H1 (cell line): ENCODE data around the gene GTPBP6. TPM values are rescaled to one million over a fixed set of nuclear protein-coding genes. Genes with fewer than 3 reads are reported as not detected.
A peak's percentile ranks its signal among the peaks of the same experiment; 100 is the strongest.

ENCODE experiments used
- CTCF ChIA-PET: fragments of 300-600 bp; sonication (Branson Sonifier 250); formaldehyde crosslinking; loops from one replicate; lab custom pipeline; 2021; ENCODE audit not compliant: partially characterized antibody; lab: Charles Lee
- POLR2A ChIA-PET: fragments of 300-600 bp; sonication (Branson Sonifier 250); formaldehyde crosslinking; loops from one replicate; lab custom pipeline; 2021; ENCODE audit warnings: inconsistent platforms; ENCODE audit not compliant: partially characterized antibody; lab: Charles Lee
- DNase-seq, 2 experiments: peaks; one replicate each; pipeline versions ENCODE4 v3.0.0 to v3.0.0-alpha.2; 2010 to 2022; ENCODE audit warnings: low spot score in 2 of 2, low read depth in 1 of 2, mixed read lengths in 1 of 2
- FAIRE-seq: peaks from 2 replicates; lab custom pipeline; 2011; peaks lifted over from hg19 to GRCh38; lab: Jason Lieb, UNC
- H2AFZ ChIP-seq: 2 replicates; pipeline ENCODE4 v1.8.1; 2012; ENCODE audit warnings: low read length, inconsistent platforms
- H2AK5ac ChIP-seq: 2 replicates; pipeline ENCODE4 v1.6.1; 2013; ENCODE audit warnings: low read depth, low read length
- H2BK120ac ChIP-seq: replicated peaks from 2 replicates; pipeline ENCODE3; 2013; ENCODE audit warnings: low read depth, low read length, inconsistent platforms
- H2BK12ac ChIP-seq: 2 replicates; pipeline ENCODE4 v1.6.1; 2013; ENCODE audit warnings: low read depth, low read length
- H2BK15ac ChIP-seq: 2 replicates; pipeline ENCODE4 v1.6.1; 2013; ENCODE audit warnings: low read length
- H2BK20ac ChIP-seq: 2 replicates; pipeline ENCODE4 v1.6.1; 2013; ENCODE audit warnings: low read length
- H2BK5ac ChIP-seq: 2 replicates; pipeline ENCODE4 v1.6.1; 2013; ENCODE audit warnings: low read depth, low read length
- H3K14ac ChIP-seq: 2 replicates; pipeline ENCODE4 v1.6.1; 2013; ENCODE audit warnings: inconsistent platforms; ENCODE audit not compliant: insufficient read length
- H3K18ac ChIP-seq: 2 replicates; pipeline ENCODE4 v1.6.1; 2013; ENCODE audit warnings: low read length; ENCODE audit errors: extremely low read depth
- H3K23ac ChIP-seq: 2 replicates; pipeline ENCODE4 v1.6.1; 2013; ENCODE audit warnings: inconsistent platforms; ENCODE audit not compliant: insufficient read length
- H3K23me2 ChIP-seq: 2 replicates; pipeline ENCODE4 v1.6.1; 2013; ENCODE audit warnings: low read depth, low read length
- H3K27ac ChIP-seq: 2 replicates; pipeline ENCODE4 v1.6.1; 2011; ENCODE audit warnings: low read depth, low read length, inconsistent platforms
- H3K27me3 ChIP-seq, 4 experiments: replicated peaks in 1 of 4; 1 replicate in 1 of 4; 2 replicates in 3 of 4; pipeline versions ENCODE4 v1.6.1 to v1.8.1; 2011 to 2013; ENCODE audit warnings: low read length in 3 of 4, mild to moderate bottlenecking in 3 of 4, inconsistent platforms in 2 of 4, mixed read lengths in 2 of 4, moderate library complexity in 1 of 4; ENCODE audit not compliant: control insufficient read depth in 3 of 4, insufficient read depth in 3 of 4; ENCODE audit errors: extremely low read depth in 1 of 4
- H3K36me3 ChIP-seq, 4 experiments: 2 replicates each; pipeline versions ENCODE4 v1.6.1 to v1.8.1; 2011 to 2013; ENCODE audit warnings: mild to moderate bottlenecking in 4 of 4, low read length in 3 of 4, moderate library complexity in 2 of 4, control low read depth in 1 of 4, inconsistent platforms in 1 of 4; ENCODE audit not compliant: insufficient read depth in 4 of 4, control insufficient read depth in 2 of 4
- H3K4ac ChIP-seq: replicated peaks from 2 replicates; pipeline ENCODE3; 2013; ENCODE audit warnings: low read length, low read depth, mixed read lengths, inconsistent platforms; ENCODE audit not compliant: insufficient read length
- H3K4me1 ChIP-seq, 4 experiments: replicated peaks in 1 of 4; 1 replicate in 1 of 4; 2 replicates in 3 of 4; pipeline versions ENCODE4 v1.6.1 to v1.8.1; 2011 to 2013; ENCODE audit warnings: low read length in 3 of 4, inconsistent platforms in 2 of 4, mixed read lengths in 1 of 4; ENCODE audit not compliant: insufficient read depth in 4 of 4, control insufficient read depth in 3 of 4
- H3K4me2 ChIP-seq, 2 experiments: 2 replicates each; pipeline versions ENCODE4 v1.6.1 to v1.8.1; 2011 to 2013; ENCODE audit warnings: low read depth in 2 of 2, low read length in 2 of 2, control low read depth in 1 of 2, inconsistent platforms in 1 of 2, mild to moderate bottlenecking in 1 of 2; ENCODE audit not compliant: insufficient read depth in 1 of 2
- H3K4me3 ChIP-seq, 4 experiments: fragments of 200-600, 300-600 bp in 1 of 4; sonication (generic), shearing (Covaris generic), sonication (Bioruptor Twin) in 1 of 4; 2 replicates each; pipeline versions ENCODE4 v1.5.1 to v1.8.1; 2011 to 2016; ENCODE audit warnings: low read length in 4 of 4, low read depth in 3 of 4, control low read depth in 2 of 4, inconsistent platforms in 2 of 4, mild to moderate bottlenecking in 2 of 4, mixed read lengths in 1 of 4, moderate library complexity in 1 of 4; ENCODE audit not compliant: insufficient read depth in 2 of 4; ENCODE audit errors: extremely low read depth in 1 of 4
- H3K56ac ChIP-seq: replicated peaks from 2 replicates; pipeline ENCODE3; 2013; ENCODE audit warnings: low read depth, mild to moderate bottlenecking, mixed read lengths, low read length, inconsistent platforms; ENCODE audit not compliant: insufficient read length
- H3K79me1 ChIP-seq: 2 replicates; pipeline ENCODE4 v1.6.1; 2013; ENCODE audit warnings: low read depth, low read length, control low read depth
- H3K79me2 ChIP-seq, 2 experiments: 2 replicates each; pipeline versions ENCODE4 v1.6.1 to v1.8.1; 2012 to 2013; ENCODE audit warnings: low read length in 2 of 2, mild to moderate bottlenecking in 2 of 2, inconsistent platforms in 1 of 2; ENCODE audit not compliant: insufficient read depth in 2 of 2, control insufficient read depth in 1 of 2
- H3K9ac ChIP-seq, 4 experiments: replicated peaks in 1 of 4; 1 replicate in 1 of 4; 2 replicates in 3 of 4; pipeline versions ENCODE4 v1.6.1 to v1.8.1; 2011 to 2013; ENCODE audit warnings: low read depth in 3 of 4, low read length in 3 of 4, control low read depth in 2 of 4, mild to moderate bottlenecking in 2 of 4, moderate library complexity in 2 of 4, inconsistent platforms in 1 of 4; ENCODE audit errors: extremely low read depth in 1 of 4
- H3K9me3 ChIP-seq, 2 experiments: 2 replicates each; pipeline versions ENCODE4 v1.6.1 to v1.8.1; 2012 to 2013; ENCODE audit warnings: mild to moderate bottlenecking in 2 of 2, moderate library complexity in 2 of 2, control low read depth in 1 of 2, inconsistent platforms in 1 of 2, low read depth in 1 of 2, low read length in 1 of 2, mixed read lengths in 1 of 2; ENCODE audit not compliant: insufficient read depth in 2 of 2
- H4K20me1 ChIP-seq, 2 experiments: replicated peaks in 1 of 2; 2 replicates each; pipeline versions ENCODE3 to v1.8.1; 2011 to 2013; ENCODE audit warnings: inconsistent platforms in 2 of 2, low read length in 2 of 2, mild to moderate bottlenecking in 1 of 2; ENCODE audit not compliant: insufficient read depth in 2 of 2, control insufficient read depth in 1 of 2
- H4K5ac ChIP-seq: 2 replicates; pipeline ENCODE4 v1.6.1; 2013; ENCODE audit warnings: low read length, low read depth, mixed read lengths, inconsistent platforms; ENCODE audit not compliant: insufficient read length
- H4K8ac ChIP-seq: 2 replicates; pipeline ENCODE4 v1.8.0; 2013; ENCODE audit warnings: mild to moderate bottlenecking, moderate library complexity, low read length, inconsistent platforms; ENCODE audit not compliant: insufficient read depth; ENCODE audit errors: extremely low read depth
- H4K91ac ChIP-seq: replicated peaks from 2 replicates; pipeline ENCODE3; 2013; ENCODE audit warnings: low read length, mixed read lengths, inconsistent platforms; ENCODE audit not compliant: insufficient read length
- EZH2 ChIP-seq: fragments of 200-600 bp; sonication (generic); IDR thresholded peaks from 2 replicates; pipeline ENCODE4 v1.7.1; 2012; ENCODE audit warnings: low read depth, mild to moderate bottlenecking, moderate library complexity, low read length, inconsistent platforms; ENCODE audit not compliant: severe bottlenecking
- GABPA ChIP-seq: IDR thresholded peaks from 2 replicates; pipeline ENCODE4 v1.6.1; 2011; ENCODE audit warnings: mild to moderate bottlenecking, low read length, moderate library complexity, borderline replicate concordance; ENCODE audit not compliant: insufficient read depth
- RAD21 ChIP-seq, 2 experiments: IDR thresholded peaks in 1 of 2; conservative IDR thresholded peaks in 1 of 2; 2 replicates each; pipeline ENCODE4 v1.6.1; 2011; ENCODE audit warnings: low read depth in 2 of 2, low read length in 2 of 2, improper control_type of control experiment in 1 of 2, inconsistent platforms in 1 of 2, mild to moderate bottlenecking in 1 of 2, moderate library complexity in 1 of 2
- TEAD4 ChIP-seq: IDR thresholded peaks from 2 replicates; pipeline ENCODE4 v1.6.1; 2012; ENCODE audit warnings: low read depth, low read length, inconsistent platforms, mixed read lengths
- WGBS, 2 experiments: shearing (Covaris generic) in 1 of 2; methylation state at CpG; one replicate each; pipeline versions ENCODE4 v1.1.6 to v1.1.7; 2013 to 2015; ENCODE audit warnings: low lambda C conversion rate in 2 of 2, mixed read lengths in 2 of 2, inconsistent platforms in 1 of 2, low coverage in 1 of 2, missing lambda C conversion rate in 1 of 2; ENCODE audit not compliant: insufficient replicate concordance in 2 of 2, insufficient coverage in 1 of 2, insufficient read length in 1 of 2; ENCODE audit errors: extremely low coverage in 1 of 2, missing lambda C conversion rate in 1 of 2; 5-methylcytosine and 5-hydroxymethylcytosine counted together
- polyA plus RNA-seq, 7 experiments: library from polyadenylated mRNA; depleted of rRNA in 3 of 7; stranded (reverse) in 5 of 7; unstranded in 2 of 7; fragments of >200 nt in 5 of 7; fragments of 200-250 nt in 2 of 7; gene quantifications; 1 replicate in 5 of 7; 2 replicates in 1 of 7; 4 replicates in 1 of 7; pipeline versions ENCODE4 v1.2.1 to v1.2.3, GENCODE V29; 2011 to 2013; ENCODE audit warnings: missing spikeins in 2 of 7, mixed read lengths in 2 of 7
- total RNA-seq: library from RNA; stranded (reverse); fragmentation: NEBNext Ultra II Directional; extraction: Animal tissue kit (Norgen Biotek cat#: 25700); gene quantifications from 2 replicates; pipeline ENCODE4 v1.2.1, GENCODE V29; 2021
- TF ChIP-seq, protein P1 (sequence below), 3 experiments: IDR thresholded peaks; 1 replicate in 2 of 3; 2 replicates in 1 of 3; pipeline versions ENCODE4 v1.5.1 to v1.6.1; 2011; ENCODE audit warnings: low read length in 3 of 3, mild to moderate bottlenecking in 3 of 3, inconsistent platforms in 2 of 3, low read depth in 1 of 3, moderate library complexity in 1 of 3; ENCODE audit not compliant: insufficient read depth in 1 of 3; ENCODE audit errors: control extremely low read depth in 1 of 3

The GTPBP6 gene
- total and polyA plus RNA-seq, 2 of the 8 experiments (the other 6 are each of a cell fraction or from before 2014, with no cell fraction given) = 33.9 to 57.1 TPM

DNA sequence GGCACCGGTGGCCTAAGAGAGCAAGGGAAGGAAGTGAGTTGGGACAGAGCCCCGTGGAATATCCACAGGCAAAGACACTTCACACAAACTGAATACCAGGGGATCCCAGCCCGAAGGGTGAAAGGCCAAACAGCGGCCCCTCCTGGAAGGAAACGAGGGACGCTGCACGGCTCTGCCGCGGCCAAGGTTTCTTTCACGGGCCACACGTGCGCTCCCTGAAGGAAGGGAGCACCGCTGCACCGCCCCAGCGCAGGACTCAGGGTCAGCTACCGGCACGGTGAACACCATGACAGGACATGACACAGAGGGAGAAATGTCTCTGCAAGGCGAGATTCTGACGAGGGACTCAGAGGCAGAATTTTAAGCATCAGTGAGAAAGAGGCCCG lies 31.5 kb upstream of the GTPBP6 start:
- H4K5ac ChIP-seq = no peak overlapping the region
- no peak overlapping the region for H3K18ac ChIP-seq
- no peak overlapping the region for H4K91ac ChIP-seq
- H4K20me1 ChIP-seq = peaks cover 11 to 15% of the 10 kb centered on the region in 2 experiments
- H3K4me1 ChIP-seq = no peaks in the 10 kb centered on the region; a peak in 1 of 7 replicates
- no peaks in the 10 kb centered on the region for H3K27me3 ChIP-seq
- no peak overlapping the region for H3K14ac ChIP-seq
- no peak overlapping the region for H3K56ac ChIP-seq
- H3K9me3 ChIP-seq = no peaks in the 10 kb centered on the region
- 80% methylated on average over 16 of the region's 20 CpGs; no CpG with 5 or more reads in 1 of the 2 experiments for WGBS, 2 experiments
- H3K36me3 ChIP-seq = peaks cover 0 to 23% (median 10%) of the 10 kb centered on the region in 4 experiments; a peak in 5 of 8 replicates
- H2BK15ac ChIP-seq = no peak overlapping the region
- H2BK20ac ChIP-seq = no peak overlapping the region
- H3K4ac ChIP-seq = no peak overlapping the region
- H3K23ac ChIP-seq = no peak overlapping the region
- TF ChIP-seq, protein P1, sequence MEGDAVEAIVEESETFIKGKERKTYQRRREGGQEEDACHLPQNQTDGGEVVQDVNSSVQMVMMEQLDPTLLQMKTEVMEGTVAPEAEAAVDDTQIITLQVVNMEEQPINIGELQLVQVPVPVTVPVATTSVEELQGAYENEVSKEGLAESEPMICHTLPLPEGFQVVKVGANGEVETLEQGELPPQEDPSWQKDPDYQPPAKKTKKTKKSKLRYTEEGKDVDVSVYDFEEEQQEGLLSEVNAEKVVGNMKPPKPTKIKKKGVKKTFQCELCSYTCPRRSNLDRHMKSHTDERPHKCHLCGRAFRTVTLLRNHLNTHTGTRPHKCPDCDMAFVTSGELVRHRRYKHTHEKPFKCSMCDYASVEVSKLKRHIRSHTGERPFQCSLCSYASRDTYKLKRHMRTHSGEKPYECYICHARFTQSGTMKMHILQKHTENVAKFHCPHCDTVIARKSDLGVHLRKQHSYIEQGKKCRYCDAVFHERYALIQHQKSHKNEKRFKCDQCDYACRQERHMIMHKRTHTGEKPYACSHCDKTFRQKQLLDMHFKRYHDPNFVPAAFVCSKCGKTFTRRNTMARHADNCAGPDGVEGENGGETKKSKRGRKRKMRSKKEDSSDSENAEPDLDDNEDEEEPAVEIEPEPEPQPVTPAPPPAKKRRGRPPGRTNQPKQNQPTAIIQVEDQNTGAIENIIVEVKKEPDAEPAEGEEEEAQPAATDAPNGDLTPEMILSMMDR (IDR thresholded peaks at IDR 0.05; ENCODE audit: control extremely low read depth in 1 of 3, insufficient read depth in 1 of 3, low read depth in 1 of 3, low read length in 3 of 3) = peak in 2 of 3 experiments; percentile 26 to 34; a peak in 3 of 4 replicates
- TF ChIP-seq GABPA (0 out of 2 replicates have a peak, but pooled peaks have one; percentile 20), TEAD4 (no peak), RAD21 (IDR thresholded peaks at IDR 0.05 in 1 of 2, conservative IDR thresholded peaks at IDR 0.05 in 1 of 2; ENCODE audit: low read depth in 2 of 2, low read length in 2 of 2) (peak in 1 of 2 experiments; percentile 19; a peak in 1 of 4 replicates), EZH2 (no peak)
- no peak overlapping the region for H2AFZ ChIP-seq
- H2BK5ac ChIP-seq = no peak overlapping the region
- no peaks in the 10 kb centered on the region for H3K23me2 ChIP-seq
- H2AK5ac ChIP-seq = no peak overlapping the region
- POLR2A ChIA-PET = no interaction called here
- peaks cover 0 to 51% of the 10 kb centered on the region in 2 experiments; a peak in 2 of 4 replicates for H3K79me2 ChIP-seq
- CTCF ChIA-PET = no interaction called here
- no peak for DNase-seq
- H2BK120ac ChIP-seq = no peak overlapping the region
- H4K8ac ChIP-seq = 0 out of 2 replicates have a peak overlapping the region, but pooled peaks have one; percentile 53
- H3K4me2 ChIP-seq = no peak overlapping the region
- no peak overlapping the region for H3K9ac ChIP-seq
- peaks cover 13% of the 10 kb centered on the region for H3K79me1 ChIP-seq
- H3K4me3 ChIP-seq = no peak overlapping the region
- H2BK12ac ChIP-seq = no peak overlapping the region
- no peak for FAIRE-seq
- H3K27ac ChIP-seq = no peak overlapping the region
